K562 (cell line): ENCODE data around the gene SAP30L. TPM values are rescaled to one million over a fixed set of nuclear protein-coding genes. Genes with fewer than 3 reads are reported as not detected.

ENCODE experiments used
- ATAC-seq: fragments of 200-7000 bp; cut with Tn5 transposase; 3 replicates; pipeline ENCODE4 v1.9.1; 2020; ENCODE audit warnings: moderate library complexity
- BruUV-seq: library from RNA; stranded (reverse); fragments of 400-500 nt; replicated peaks from 2 replicates; lab custom pipeline; 2021; lab: Mats Ljungman, UMichigan
- CTCF ChIA-PET: fragments of 300-600 bp; formaldehyde crosslinking; extraction: SDS; loops from one replicate; lab custom pipeline; 2021; ENCODE audit warnings: low intra/inter-chr PET ratio; lab: Yijun Ruan, JAX
- POLR2A ChIA-PET: fragments of 300-600, 350-650 bp; sonication (Branson Sonifier 250); formaldehyde crosslinking; extraction: SDS; loops from one replicate; lab custom pipeline; 2021; ENCODE audit warnings: antibody characterized with exemption, inconsistent platforms; lab: Yijun Ruan, JAX
- DNase-seq, 4 experiments: peaks; one replicate each; pipeline versions ENCODE4 v3.0.0 to v3.0.0-alpha.2; 2011 to 2018; ENCODE audit warnings: low spot score in 3 of 4, mixed read lengths in 3 of 4; ENCODE audit errors: extremely low read depth in 1 of 4
- FAIRE-seq: peaks from 2 replicates; lab custom pipeline; 2011; peaks lifted over from hg19 to GRCh38; lab: Jason Lieb, UNC
- H2AFZ ChIP-seq: 2 replicates; pipeline ENCODE4 v1.6.0; 2011; ENCODE audit warnings: low read depth, low read length, control low read depth, inconsistent platforms
- H3K27ac ChIP-seq: fragments of 200-600 bp; 3 replicates; pipeline ENCODE4 v1.8.0; 2011; ENCODE audit warnings: low read depth, mild to moderate bottlenecking, control low read depth, inconsistent platforms, low read length, moderate library complexity, mixed read lengths; ENCODE audit errors: extremely low read depth
- H3K27me3 ChIP-seq, 2 experiments: fragments of 300-600 bp in 1 of 2; 2 replicates in 1 of 2; 3 replicates in 1 of 2; pipeline versions ENCODE4 v1.6.0 to v1.8.0; 2011; ENCODE audit warnings: inconsistent platforms in 2 of 2, low read length in 2 of 2, mild to moderate bottlenecking in 1 of 2, mixed read lengths in 1 of 2, moderate library complexity in 1 of 2; ENCODE audit not compliant: control insufficient read depth in 2 of 2, insufficient read depth in 2 of 2
- H3K36me3 ChIP-seq: fragments of 300-600 bp; 3 replicates; pipeline ENCODE4 v1.8.0; 2011; ENCODE audit warnings: mild to moderate bottlenecking, low read length, inconsistent platforms; ENCODE audit not compliant: control insufficient read depth, insufficient read depth
- H3K4me1 ChIP-seq, 2 experiments: fragments of 200-600 bp in 1 of 2; replicated peaks in 1 of 2; 2 replicates in 1 of 2; 3 replicates in 1 of 2; pipeline versions ENCODE4 v1.5.1 to v1.8.0; 2011; ENCODE audit warnings: inconsistent platforms in 2 of 2, low read length in 2 of 2, mild to moderate bottlenecking in 1 of 2, mixed read lengths in 1 of 2, moderate library complexity in 1 of 2; ENCODE audit not compliant: control insufficient read depth in 2 of 2, insufficient read depth in 2 of 2
- H3K4me2 ChIP-seq: 2 replicates; pipeline ENCODE4 v1.6.1; 2011; ENCODE audit warnings: low read length, control low read depth, inconsistent platforms, mixed read lengths; ENCODE audit not compliant: insufficient read depth
- H3K4me3 ChIP-seq: fragments of 200-600 bp; sonication (generic), shearing (Covaris generic); 2 replicates; pipeline ENCODE4 v1.5.1; 2016; ENCODE audit warnings: control low read depth, inconsistent platforms
- H3K79me2 ChIP-seq: fragments of 200-600 bp; 3 replicates; pipeline ENCODE4 v1.8.0; 2011; ENCODE audit warnings: low read length, inconsistent platforms; ENCODE audit not compliant: control insufficient read depth, insufficient read depth
- H3K9ac ChIP-seq, 2 experiments: 2 replicates each; pipeline versions ENCODE4 v1.6.0 to v1.6.1; 2011; ENCODE audit warnings: low read depth in 2 of 2, low read length in 2 of 2, control low read depth in 1 of 2, inconsistent platforms in 1 of 2, mild to moderate bottlenecking in 1 of 2, mixed read lengths in 1 of 2; ENCODE audit not compliant: insufficient read depth in 1 of 2
- H3K9me1 ChIP-seq: one replicate; pipeline ENCODE4 v1.6.0; 2011; ENCODE audit warnings: inconsistent platforms, mild to moderate bottlenecking, low read length, moderate library complexity; ENCODE audit not compliant: control insufficient read depth, insufficient read depth
- H3K9me3 ChIP-seq: replicated peaks from 2 replicates; pipeline ENCODE4 v1.5.1; 2011; ENCODE audit warnings: low read depth, low read length, inconsistent platforms; ENCODE audit not compliant: control insufficient read depth, insufficient read depth
- H4K20me1 ChIP-seq: replicated peaks from 2 replicates; pipeline ENCODE4 v1.6.1; 2011; ENCODE audit warnings: low read length, inconsistent platforms, mixed read lengths; ENCODE audit not compliant: control insufficient read depth, insufficient read depth
- ATF7 ChIP-seq: fragments of 450-650 bp; IDR thresholded peaks from 2 replicates; pipeline ENCODE4 v1.7.1; 2014; ENCODE audit warnings: mild to moderate bottlenecking, moderate library complexity
- BACH1 ChIP-seq: fragments of 200-800 bp; sonication (Bioruptor generic); IDR thresholded peaks from 2 replicates; pipeline ENCODE4 v1.6.1; 2016; ENCODE audit warnings: missing genetic modification characterization, missing compliant biosample characterization
- BHLHE40 ChIP-seq: IDR thresholded peaks from 2 replicates; pipeline ENCODE4 v1.6.1; 2011; ENCODE audit warnings: low read length, improper control_type of control experiment
- ESRRB ChIP-seq: fragments of 250-450 bp; sonication (Bioruptor Pico); IDR thresholded peaks from 2 replicates; pipeline ENCODE4 v1.5.0; 2020; ENCODE audit warnings: mild to moderate bottlenecking, moderate library complexity, borderline replicate concordance
- HMG20B ChIP-seq: fragments of 250-450 bp; sonication (Bioruptor Pico); IDR thresholded peaks from 2 replicates; pipeline ENCODE4 v1.5.0; 2021; ENCODE audit warnings: mild to moderate bottlenecking
- MAFF ChIP-seq: IDR thresholded peaks from 2 replicates; pipeline ENCODE4 v1.6.1; 2012; ENCODE audit warnings: low read length, improper control_type of control experiment
- MAFK ChIP-seq: IDR thresholded peaks from 2 replicates; pipeline ENCODE4 v1.6.1; 2011; ENCODE audit warnings: low read length, improper control_type of control experiment
- ZBTB2 ChIP-seq: fragments of 450-650 bp; IDR thresholded peaks from 2 replicates; pipeline ENCODE4 v1.6.1; 2016; ENCODE audit warnings: antibody characterized with exemption
- ZFP30 ChIP-seq: fragments of 250-450 bp; sonication (Bioruptor Pico); IDR thresholded peaks from 2 replicates; pipeline ENCODE4 v1.8.0; 2022; ENCODE audit warnings: moderate library complexity, mild to moderate bottlenecking, inconsistent platforms, borderline replicate concordance
- ZFP36 ChIP-seq: fragments of 150-350 bp; IDR thresholded peaks from 2 replicates; pipeline ENCODE4 v1.6.1; 2018; ENCODE audit warnings: low read length, low read depth; ENCODE audit not compliant: partially characterized antibody
- ZNF146 ChIP-seq: IDR thresholded peaks from one replicate; pipeline ENCODE4 v1.6.1; 2018; ENCODE audit warnings: missing compliant biosample characterization; ENCODE audit not compliant: unreplicated experiment
- ZNF316 ChIP-seq: fragments of 450-650 bp; IDR thresholded peaks from 2 replicates; pipeline ENCODE4 v1.6.1; 2016
- WGBS: fragments of 100-300 bp; shearing (Covaris generic); methylation state at CpG from one replicate; pipeline ENCODE4 v1.1.6; 2016; ENCODE audit warnings: low coverage, mixed read lengths; ENCODE audit not compliant: insufficient coverage; ENCODE audit errors: missing lambda C conversion rate; 5-methylcytosine and 5-hydroxymethylcytosine counted together
- in situ Hi-C: fragments of 300-500 bp; cut with MboI; formaldehyde crosslinking; loops from 4 replicates; pipeline ENCODE4 v1.15.0; 2018; ENCODE audit warnings: inconsistent platforms, mixed read lengths
- intact Hi-C: fragments of 100-400 bp; cut with micrococcal nuclease; formaldehyde crosslinking; loops from 2 replicates; pipeline ENCODE4 v1.14.2; 2022
- polyA plus RNA-seq, 8 experiments: library from polyadenylated mRNA; depleted of rRNA in 4 of 8; stranded (reverse) in 5 of 8; unstranded in 3 of 8; fragments of >200 nt; fragmentation: Nextera tagmentation in 2 of 8; fragmentation: Illumina TruSeq in 1 of 8; extraction: Ambion mirVana in 2 of 8; extraction: Trizol in 1 of 8; gene quantifications; 2 replicates each; pipeline versions ENCODE4 v1.2.1 to v1.2.3, GENCODE V29; 2011 to 2014; ENCODE audit warnings: inconsistent platforms in 1 of 8, missing spikeins in 1 of 8
- total RNA-seq, 7 experiments: library from RNA; depleted of rRNA in 6 of 7; stranded (reverse); fragments of >200 nt in 6 of 7; fragmentation: Illumina TruSeq in 2 of 7; extraction: Trizol in 2 of 7; gene quantifications; 2 replicates each; pipeline versions ENCODE4 v1.2.1 to v1.2.3, GENCODE V29; 2011 to 2021; ENCODE audit warnings: low replicate concordance in 1 of 7

SAP30L gene
- total and polyA plus RNA-seq, 9 of the 15 experiments (the other 6 are each of a cell fraction or from before 2014, with no cell fraction given) = 5.1 to 33.6 (median 28.1) TPM

- no peak for TF ChIP-seq ESRRB (CRISPR knock-in tag)
- peak; percentile 22; the same call in 1 of the 2 replicates for TF ChIP-seq MAFK
- peak; percentile 34; the same call in 1 of the 2 replicates for TF ChIP-seq MAFF
- no peak for TF ChIP-seq BACH1 (tag)
- peak; percentile 52 for TF ChIP-seq ZNF316
- no peak for TF ChIP-seq ZFP30
- 0 out of 2 replicates have a peak, but pooled peaks have one; percentile 20 for TF ChIP-seq BHLHE40
- TF ChIP-seq HMG20B (CRISPR knock-in tag) = no peak
- TF ChIP-seq ZBTB2 = no peak
- no peak for TF ChIP-seq ZFP36
Measured at GRCh38 chr5:154422298-154422697, 23.5 kb upstream of the SAP30L start (continued).

- Histone ChIP-seq H3K9me1 (no peaks in the 10 kb centered on the region), H3K9me3 (no peaks in the 10 kb centered on the region), H3K4me1 (no peaks in the 10 kb centered on the region), H4K20me1 (no peaks in the 10 kb centered on the region), H3K4me3 (no peak overlapping the region), H3K36me3 (no peaks in the 10 kb centered on the region), H3K9ac (no peak overlapping the region)
- DNase-seq (no peak), FAIRE-seq (no peak), ATAC-seq (no peak)
- in situ Hi-C loops (no loop called here), intact Hi-C loops (no loop called here)
- BruUV-seq = no TSS peak
- POLR2A ChIA-PET = no interaction called here
- TF ChIP-seq ATF7 = no peak
- peak; percentile 83 for TF ChIP-seq ZNF146
- TF ChIP-seq, all 486 proteins: peak for 1
- CTCF ChIA-PET = interaction anchor here (0.6 kb wide), 1 partner anchor 9 kb away, joined by 4 read pairs; no protein-coding TSS in a partner anchor
- Histone ChIP-seq H3K4me2 (no peak overlapping the region), H3K79me2 (no peaks in the 10 kb centered on the region), H2AFZ (no peak overlapping the region), H3K27me3 (no peaks in the 10 kb centered on the region), H3K27ac (no peak overlapping the region)
- 67% methylated on average over 3 of the region's 3 CpGs for WGBS
Measured at GRCh38 chr5:154428208-154428607, 17.6 kb upstream of the SAP30L start.
